Activated CD8-positive, alpha-beta T cell treated with anti-CD3 and anti-CD28 coated beads for 36 hours (primary cell): ENCODE data around the gene WBP2. TPM values are rescaled to one million over a fixed set of nuclear protein-coding genes. Genes with fewer than 3 reads are reported as not detected.

Source experiments
- ATAC-seq: fragments of 200-7000 bp; cut with Tn5 transposase; one replicate; pipeline ENCODE4 v1.10.0; 2021; ENCODE audit warnings: mild to moderate bottlenecking, moderate library complexity
- CTCF ChIA-PET: fragments of 350-600 bp; sonication (Branson Sonifier 250); formaldehyde crosslinking; loops from one replicate; lab custom pipeline; 2021; ENCODE audit warnings: antibody characterized with exemption; lab: Charles Lee
- POLR2A ChIA-PET: fragments of 350-600 bp; sonication (Branson Sonifier 250); formaldehyde crosslinking; loops from one replicate; lab custom pipeline; 2021; ENCODE audit warnings: antibody characterized with exemption; lab: Charles Lee
- DNase-seq: peaks from one replicate; pipeline ENCODE4 v3.0.0-alpha.2; 2020
- H3K27ac Mint-ChIP-seq: one replicate; pipeline ENCODE4 v1.8.0; 2021; ENCODE audit warnings: mild to moderate bottlenecking, mixed read lengths
- H3K27me3 Mint-ChIP-seq: one replicate; pipeline ENCODE4 v1.8.0; 2021; ENCODE audit warnings: mixed read lengths
- H3K36me3 Mint-ChIP-seq: one replicate; pipeline ENCODE4 v1.8.0; 2021; ENCODE audit warnings: low read depth, mixed read lengths
- H3K4me1 Mint-ChIP-seq: one replicate; pipeline ENCODE4 v1.8.0; 2021; ENCODE audit warnings: low read depth, mixed read lengths
- H3K4me3 Mint-ChIP-seq: one replicate; pipeline ENCODE4 v1.8.0; 2021; ENCODE audit warnings: mild to moderate bottlenecking, moderate library complexity, mixed read lengths
- H3K9me3 Mint-ChIP-seq: one replicate; pipeline ENCODE4 v1.8.0; 2021; ENCODE audit warnings: mixed read lengths
- intact Hi-C: fragments of 100-400 bp; cut with micrococcal nuclease; formaldehyde crosslinking; loops from one replicate; pipeline ENCODE4 v1.10.0; 2022
- total RNA-seq, 2 experiments: library from RNA; stranded (reverse); gene quantifications; one replicate each; pipeline ENCODE4 v1.2.3, GENCODE V29; 2021
- TF ChIP-seq, protein P1 (sequence below): fragments of 200-600 bp; IDR thresholded peaks from one replicate; pipeline ENCODE4 v1.8.0; 2022; ENCODE audit warnings: antibody characterized with exemption, mild to moderate bottlenecking

The WBP2 gene
- total RNA-seq, 2 experiments from 2014 or later = 54.4 to 58.5 TPM

DNA sequence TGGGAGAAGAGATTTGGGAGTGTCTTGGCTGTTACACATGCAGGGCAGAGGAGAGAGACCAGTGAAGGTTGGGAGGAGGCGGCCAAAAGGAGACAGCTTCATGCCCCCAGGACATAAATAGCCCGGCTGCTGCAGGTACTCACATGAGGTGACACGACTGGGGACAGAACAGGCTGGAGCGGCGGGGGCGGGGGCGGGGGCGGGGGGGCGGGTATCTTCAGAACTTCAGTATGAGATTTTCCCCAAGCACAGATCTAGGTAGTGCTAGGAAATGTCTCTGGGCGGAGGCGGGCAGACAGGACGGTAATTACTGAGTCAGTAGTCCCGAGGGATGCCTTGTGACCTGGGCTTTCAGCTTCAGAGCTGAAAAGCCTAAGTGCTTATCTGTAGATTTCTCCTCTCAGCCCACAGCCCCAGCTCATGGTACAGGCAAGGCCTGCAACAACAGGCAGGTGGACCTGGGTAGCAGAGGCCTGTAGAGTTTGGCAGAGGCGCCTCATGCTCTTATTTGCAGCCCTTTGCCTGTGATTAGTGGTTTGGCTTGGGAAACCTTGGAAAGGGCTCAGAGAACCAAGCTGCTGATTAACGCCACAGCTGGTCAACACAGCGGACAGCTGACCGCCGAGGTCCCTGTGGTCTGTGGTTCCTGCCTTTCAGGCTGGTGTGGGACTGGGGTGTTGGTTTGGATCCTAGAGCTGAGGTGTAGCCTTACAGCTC, 46.1 kb downstream of the WBP2 start:
- peaks cover 7% of the 10 kb centered on the region for H3K4me1 Mint-ChIP-seq
- H3K36me3 Mint-ChIP-seq = no peaks in the 10 kb centered on the region
- DNase-seq (no peak), ATAC-seq (no peak)
- no peak overlapping the region for H3K27ac Mint-ChIP-seq
- H3K4me3 Mint-ChIP-seq = no peak overlapping the region
- H3K9me3 Mint-ChIP-seq = no peaks in the 10 kb centered on the region
- TF ChIP-seq, protein P1, sequence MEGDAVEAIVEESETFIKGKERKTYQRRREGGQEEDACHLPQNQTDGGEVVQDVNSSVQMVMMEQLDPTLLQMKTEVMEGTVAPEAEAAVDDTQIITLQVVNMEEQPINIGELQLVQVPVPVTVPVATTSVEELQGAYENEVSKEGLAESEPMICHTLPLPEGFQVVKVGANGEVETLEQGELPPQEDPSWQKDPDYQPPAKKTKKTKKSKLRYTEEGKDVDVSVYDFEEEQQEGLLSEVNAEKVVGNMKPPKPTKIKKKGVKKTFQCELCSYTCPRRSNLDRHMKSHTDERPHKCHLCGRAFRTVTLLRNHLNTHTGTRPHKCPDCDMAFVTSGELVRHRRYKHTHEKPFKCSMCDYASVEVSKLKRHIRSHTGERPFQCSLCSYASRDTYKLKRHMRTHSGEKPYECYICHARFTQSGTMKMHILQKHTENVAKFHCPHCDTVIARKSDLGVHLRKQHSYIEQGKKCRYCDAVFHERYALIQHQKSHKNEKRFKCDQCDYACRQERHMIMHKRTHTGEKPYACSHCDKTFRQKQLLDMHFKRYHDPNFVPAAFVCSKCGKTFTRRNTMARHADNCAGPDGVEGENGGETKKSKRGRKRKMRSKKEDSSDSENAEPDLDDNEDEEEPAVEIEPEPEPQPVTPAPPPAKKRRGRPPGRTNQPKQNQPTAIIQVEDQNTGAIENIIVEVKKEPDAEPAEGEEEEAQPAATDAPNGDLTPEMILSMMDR = no peak
- POLR2A ChIA-PET = no interaction called here
- intact Hi-C loops = no loop called here
- H3K27me3 Mint-ChIP-seq = no peaks in the 10 kb centered on the region
- CTCF ChIA-PET = interaction anchor here (0.7 to 1.1 kb wide), 3 partner anchors 21 to 69 kb away, joined by 3 read pairs; partner anchors contain the start of gene GALK1

DNA sequence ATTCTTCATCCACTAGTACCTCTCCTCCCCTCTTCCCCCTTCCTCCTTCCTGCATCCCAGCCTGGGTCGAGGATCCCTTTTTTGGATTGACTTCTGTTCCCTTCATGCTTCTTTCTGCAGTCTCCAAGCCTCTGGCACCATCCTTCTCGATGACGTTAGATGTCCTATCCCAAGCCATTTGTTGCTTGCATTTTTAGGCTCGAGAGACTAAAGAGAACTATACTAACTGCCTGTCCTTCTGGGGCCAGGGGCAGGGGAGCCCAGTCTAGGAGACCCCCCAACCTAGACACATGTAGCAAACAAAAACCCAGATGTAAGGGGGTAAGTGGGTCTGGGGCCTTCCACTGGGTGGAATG, 46.6 kb downstream of the WBP2 start:
- intact Hi-C loops = no loop called here
- TF ChIP-seq, protein P1 = no peak
- H3K4me3 Mint-ChIP-seq = no peak overlapping the region
- no peak for ATAC-seq
- no peak for DNase-seq
- H3K9me3 Mint-ChIP-seq = no peaks in the 10 kb centered on the region
- no peaks in the 10 kb centered on the region for H3K27me3 Mint-ChIP-seq
- no peak overlapping the region for H3K27ac Mint-ChIP-seq
- CTCF ChIA-PET = interaction anchor here (0.7 to 1.7 kb wide), 3 partner anchors 18 to 21 kb away, joined by 3 to 5 read pairs (median 3); no protein-coding TSS in a partner anchor
- POLR2A ChIA-PET = interaction anchor here (0.8 to 1.2 kb wide), 2 partner anchors 11 to 22 kb away, joined by 3 to 4 read pairs; no protein-coding TSS in a partner anchor
- peaks cover 11% of the 10 kb centered on the region for H3K4me1 Mint-ChIP-seq
- no peaks in the 10 kb centered on the region for H3K36me3 Mint-ChIP-seq

GRCh38 chr17:75807861-75808260, 47.3 kb downstream of the WBP2 start:
- Mint-ChIP-seq H3K4me1 (peaks cover 15% of the 10 kb centered on the region), H3K4me3 (no peak overlapping the region), H3K27ac (no peak overlapping the region), H3K27me3 (no peaks in the 10 kb centered on the region), H3K9me3 (no peaks in the 10 kb centered on the region), H3K36me3 (no peaks in the 10 kb centered on the region)
- ATAC-seq (no peak), DNase-seq (no peak)
- intact Hi-C loops = no loop called here
- POLR2A ChIA-PET = interaction anchor here (0.8 to 1.2 kb wide), 2 partner anchors 10 to 22 kb away, joined by 3 to 4 read pairs; no protein-coding TSS in a partner anchor
- CTCF ChIA-PET = interaction anchor here (0.7 to 1.7 kb wide), 3 partner anchors 19 to 52 kb away, joined by 3 to 5 read pairs (median 3); no protein-coding TSS in a partner anchor
- TF ChIP-seq, protein P1 = no peak

- H3K9me3 Mint-ChIP-seq = no peaks in the 10 kb centered on the region
- ChIA-PET CTCF (interaction anchor here (1.7 kb wide), 1 partner anchor 20 kb away, joined by 5 read pairs; no protein-coding TSS in a partner anchor), POLR2A (interaction anchor here (0.6 to 1.2 kb wide), 2 partner anchors 21 to 60 kb away, joined by 3 to 4 read pairs; no protein-coding TSS in a partner anchor)
- DNase-seq (no peak), ATAC-seq (no peak)
- H3K27me3 Mint-ChIP-seq = no peaks in the 10 kb centered on the region
- no peak overlapping the region for H3K4me3 Mint-ChIP-seq
- peaks cover 18% of the 10 kb centered on the region for H3K4me1 Mint-ChIP-seq
- TF ChIP-seq, protein P1 = no peak
- intact Hi-C loops = no loop called here
- H3K27ac Mint-ChIP-seq = no peak overlapping the region
- no peaks in the 10 kb centered on the region for H3K36me3 Mint-ChIP-seq
These were observed 48.2 kb downstream of the WBP2 start for GRCh38 chr17:75806822-75807500.
